ENCODE measurements around the gene PTPRK.
A peak's percentile ranks its signal among the peaks of the same experiment; 100 is the strongest.
"Not testable (repeated sequence)": the region's sequence is repeated elsewhere in the genome, so short reads cannot be mapped to it uniquely, and the experiment has no call there.

PTPRK gene

GRCh38 chr6:127933137-127933536 is 587.3 kb downstream of the PTPRK start:
- Histone ChIP-seq H3K4me3 (ENCODE audit: low read length) (no peak overlapping the region), H3K4me1 (ENCODE audit: low read length) (no peaks in the 10 kb centered on the region), H3K36me3 (replicated peaks; ENCODE audit: low read depth, low read length) (no peaks in the 10 kb centered on the region), H3K9ac (ENCODE audit: low read length) (no peak overlapping the region), H3K4me2 (ENCODE audit: low read length) (no peak overlapping the region), H3K9me3 (ENCODE audit: insufficient read depth, low read length) (0 out of 2 replicates have a peak, but pooled peaks cover 4% of the 10 kb centered on the region), H3K27me3 (ENCODE audit: low read depth, low read length) (no peaks in the 10 kb centered on the region), H4K20me1 (ENCODE audit: insufficient read depth, low read length) (no peaks in the 10 kb centered on the region), H2AFZ (ENCODE audit: low read depth, low read length) (no peak overlapping the region), H3K79me2 (ENCODE audit: low read length) (no peaks in the 10 kb centered on the region), H3K27ac (ENCODE audit: low read length) (no peak overlapping the region)
- TF ChIP-seq CTCF (IDR thresholded peaks at IDR 0.05; ENCODE audit: low read depth, low read length) (no peak), EZH2phosphoT487 (IDR thresholded peaks at IDR 0.05; ENCODE audit: low read depth) (no peak)

- no peak overlapping the region for H3K9ac ChIP-seq (ENCODE audit: low read length)
- no peaks in the 10 kb centered on the region for H3K27me3 ChIP-seq (ENCODE audit: low read depth, low read length)
- no peaks in the 10 kb centered on the region for H3K36me3 ChIP-seq (replicated peaks; ENCODE audit: low read depth, low read length)
- no peaks in the 10 kb centered on the region for H3K79me2 ChIP-seq (ENCODE audit: low read length)
- no peak overlapping the region for H3K4me3 ChIP-seq (ENCODE audit: low read length)
- 0 out of 2 replicates have a peak, but pooled peaks cover 4% of the 10 kb centered on the region for H3K9me3 ChIP-seq (ENCODE audit: insufficient read depth, low read length)
- H3K4me2 ChIP-seq (ENCODE audit: low read length): no peak overlapping the region
- TF ChIP-seq CTCF (IDR thresholded peaks at IDR 0.05; ENCODE audit: low read depth, low read length) (no peak), EZH2phosphoT487 (IDR thresholded peaks at IDR 0.05; ENCODE audit: low read depth) (no peak)
- no peaks in the 10 kb centered on the region for H3K4me1 ChIP-seq (ENCODE audit: low read length)
- H4K20me1 ChIP-seq (ENCODE audit: insufficient read depth, low read length): no peaks in the 10 kb centered on the region
- H2AFZ ChIP-seq (ENCODE audit: low read depth, low read length): no peak overlapping the region
- no peak overlapping the region for H3K27ac ChIP-seq (ENCODE audit: low read length)
Observed at GRCh38 chr6:127932708-127933107, 587.7 kb downstream of the PTPRK start.

- not testable (repeated sequence) for H3K79me2 ChIP-seq (ENCODE audit: low read length); H3K4me3 ChIP-seq (ENCODE audit: low read length); H3K4me2 ChIP-seq (ENCODE audit: low read length); H3K36me3 ChIP-seq (replicated peaks; ENCODE audit: low read depth, low read length); H3K9ac ChIP-seq (ENCODE audit: low read length); H3K9me3 ChIP-seq (ENCODE audit: insufficient read depth, low read length); H4K20me1 ChIP-seq (ENCODE audit: insufficient read depth, low read length); H3K27ac ChIP-seq (ENCODE audit: low read length); H3K27me3 ChIP-seq (ENCODE audit: low read depth, low read length); H2AFZ ChIP-seq (ENCODE audit: low read depth, low read length)
- peaks cover 19% of the 10 kb centered on the region for H3K4me1 ChIP-seq (ENCODE audit: low read length)
Observed at GRCh38 chr6:127926441-127926840, 594.0 kb downstream of the PTPRK start.

GRCh38 chr6:127924440-127924839 is 596.0 kb downstream of the PTPRK start:
- H3K4me3 ChIP-seq (ENCODE audit: low read length): no peak overlapping the region
- peaks cover 31% of the 10 kb centered on the region for H3K4me1 ChIP-seq (ENCODE audit: low read length)
- H3K9me3 ChIP-seq (ENCODE audit: insufficient read depth, low read length): no peaks in the 10 kb centered on the region
- H3K36me3 ChIP-seq (replicated peaks; ENCODE audit: low read depth, low read length): peaks cover 2% of the 10 kb centered on the region
- H3K9ac ChIP-seq (ENCODE audit: low read length): no peak overlapping the region
- peak overlapping the region; percentile 56 for H3K27ac ChIP-seq (ENCODE audit: low read length)
- H2AFZ ChIP-seq (ENCODE audit: low read depth, low read length): no peak overlapping the region
- no peak for TF ChIP-seq CTCF (IDR thresholded peaks at IDR 0.05; ENCODE audit: low read depth, low read length)
- no peak for TF ChIP-seq EZH2phosphoT487 (IDR thresholded peaks at IDR 0.05; ENCODE audit: low read depth)
- H3K27me3 ChIP-seq (ENCODE audit: low read depth, low read length): no peaks in the 10 kb centered on the region
- no peaks in the 10 kb centered on the region for H4K20me1 ChIP-seq (ENCODE audit: insufficient read depth, low read length)
- no peaks in the 10 kb centered on the region for H3K79me2 ChIP-seq (ENCODE audit: low read length)
- peak overlapping the region; percentile 41 for H3K4me2 ChIP-seq (ENCODE audit: low read length)

- Histone ChIP-seq H3K4me3 (ENCODE audit: low read length) (no peak overlapping the region), H2AFZ (ENCODE audit: low read depth, low read length) (no peak overlapping the region), H3K27ac (ENCODE audit: low read length) (peak overlapping the region; percentile 56), H3K9me3 (ENCODE audit: insufficient read depth, low read length) (no peaks in the 10 kb centered on the region), H4K20me1 (ENCODE audit: insufficient read depth, low read length) (no peaks in the 10 kb centered on the region), H3K79me2 (ENCODE audit: low read length) (no peaks in the 10 kb centered on the region), H3K4me2 (ENCODE audit: low read length) (peak overlapping the region; percentile 41), H3K27me3 (ENCODE audit: low read depth, low read length) (no peaks in the 10 kb centered on the region), H3K4me1 (ENCODE audit: low read length) (peaks cover 31% of the 10 kb centered on the region), H3K9ac (ENCODE audit: low read length) (no peak overlapping the region), H3K36me3 (replicated peaks; ENCODE audit: low read depth, low read length) (peaks cover 2% of the 10 kb centered on the region)
- TF ChIP-seq CTCF (IDR thresholded peaks at IDR 0.05; ENCODE audit: low read depth, low read length) (no peak), EZH2phosphoT487 (IDR thresholded peaks at IDR 0.05; ENCODE audit: low read depth) (no peak)
Observed at GRCh38 chr6:127924031-127924430, 596.4 kb downstream of the PTPRK start.

Measured in OCI-LY3 (cell line).